Measurements from ENCODE around the gene RYR2. TPM values are rescaled to one million over a fixed set of nuclear protein-coding genes. Genes with fewer than 3 reads are reported as not detected.
"Not testable (repeated sequence)": the region's sequence is repeated elsewhere in the genome, so short reads cannot be mapped to it uniquely, and the experiment has no call there.

Gene RYR2
- total RNA-seq, 4 donors from 2014 or later = 0.20 to 0.60 (median 0.32) TPM

- Histone ChIP-seq H3K36me3 (no peaks in the 10 kb centered on the region), H3K9me3 (peaks cover 0 to 26% (median 2%) of the 10 kb centered on the region in 4 donors), H3K4me3 (no peak overlapping the region), H3K27me3 (no peaks in the 10 kb centered on the region), H3K27ac (no peak overlapping the region), H3K4me1 (no peaks in the 10 kb centered on the region)
- TF ChIP-seq EP300 (IDR thresholded peaks at IDR 0.05) (no peak), CTCF (IDR thresholded peaks at IDR 0.05) (no peak), POLR2A (IDR thresholded peaks at IDR 0.05) (no peak)
- no peak for DNase-seq (ENCODE audit: low spot score in 2 of 2)
- WGBS, 2 donors = 67 to 71% methylated on average over 2 of the region's 2 CpGs
These were observed 538.7 kb downstream of the RYR2 start for GRCh38 chr1:237580726-237581125.

GRCh38 chr1:237583270-237583669 is 541.3 kb downstream of the RYR2 start:
- no peak overlapping the region for H3K27ac ChIP-seq
- H3K9me3 ChIP-seq = peaks cover 0 to 14% (median 0%) of the 10 kb centered on the region in 4 donors
- H3K36me3 ChIP-seq = no peaks in the 10 kb centered on the region
- H3K4me1 ChIP-seq = no peaks in the 10 kb centered on the region
- no peaks in the 10 kb centered on the region for H3K27me3 ChIP-seq
- DNase-seq (ENCODE audit: low spot score in 2 of 2) = no peak
- TF ChIP-seq CTCF (IDR thresholded peaks at IDR 0.05) (no peak), POLR2A (IDR thresholded peaks at IDR 0.05) (no peak), EP300 (IDR thresholded peaks at IDR 0.05) (no peak)
- no peak overlapping the region for H3K4me3 ChIP-seq

GRCh38 chr1:237583756-237584155 is 541.8 kb downstream of the RYR2 start:
- H3K9me3 ChIP-seq = peaks cover 0 to 9% (median 0%) of the 10 kb centered on the region in 4 donors
- TF ChIP-seq EP300 (IDR thresholded peaks at IDR 0.05) (no peak), POLR2A (IDR thresholded peaks at IDR 0.05) (no peak), CTCF (IDR thresholded peaks at IDR 0.05) (no peak)
- H3K27ac ChIP-seq = no peak overlapping the region
- H3K36me3 ChIP-seq = no peaks in the 10 kb centered on the region
- H3K27me3 ChIP-seq = no peaks in the 10 kb centered on the region
- H3K4me1 ChIP-seq = no peaks in the 10 kb centered on the region
- no peak for DNase-seq (ENCODE audit: low spot score in 2 of 2)
- no peak overlapping the region for H3K4me3 ChIP-seq

GRCh38 chr1:237590386-237590785 is 548.4 kb downstream of the RYR2 start:
- Histone ChIP-seq H3K27ac (no peak overlapping the region), H3K27me3 (no peaks in the 10 kb centered on the region), H3K4me1 (no peaks in the 10 kb centered on the region), H3K4me3 (no peak overlapping the region), H3K36me3 (no peaks in the 10 kb centered on the region), H3K9me3 (no peaks in the 10 kb centered on the region)
- no peak for DNase-seq (ENCODE audit: low spot score in 2 of 2)
- TF ChIP-seq POLR2A (IDR thresholded peaks at IDR 0.05) (no peak), EP300 (IDR thresholded peaks at IDR 0.05) (no peak), CTCF (IDR thresholded peaks at IDR 0.05) (no peak)
- 94 to 95% methylated on average over 13 of the region's 13 CpGs for WGBS, 2 donors

GRCh38 chr1:237591353-237591752 is 549.4 kb downstream of the RYR2 start:
- Histone ChIP-seq H3K4me1 (no peaks in the 10 kb centered on the region), H3K27ac (no peak overlapping the region), H3K27me3 (no peaks in the 10 kb centered on the region), H3K36me3 (no peaks in the 10 kb centered on the region), H3K9me3 (peaks cover 0 to 7% (median 0%) of the 10 kb centered on the region in 4 donors), H3K4me3 (no peak overlapping the region)
- TF ChIP-seq EP300 (IDR thresholded peaks at IDR 0.05) (no peak), CTCF (IDR thresholded peaks at IDR 0.05) (no peak), POLR2A (IDR thresholded peaks at IDR 0.05) (no peak)
- DNase-seq (ENCODE audit: low spot score in 2 of 2) = no peak
- 73 to 79% methylated on average over 2 of the region's 2 CpGs for WGBS, 2 donors

GRCh38 chr1:237603036-237603568 is 561.1 kb downstream of the RYR2 start:
- DNase-seq (ENCODE audit: low spot score in 2 of 2); H3K36me3 ChIP-seq; H3K27me3 ChIP-seq; H3K9me3 ChIP-seq; H3K4me1 ChIP-seq; H3K4me3 ChIP-seq; H3K27ac ChIP-seq: not testable (repeated sequence)
- 85 to 86% methylated on average over 15 of the region's 15 CpGs for WGBS, 2 donors

Measured in tibial nerve (tissue), 4 donors.